NCI-H128 (cell line): ENCODE data around the gene CCNY.
"Not testable (repeated sequence)": the region's sequence is repeated elsewhere in the genome, so short reads cannot be mapped to it uniquely, and the experiment has no call there.

Experiments used
- DNase-seq: peaks from one replicate; lab custom pipeline; 2025; ENCODE audit not compliant: unreplicated experiment; lab: John Stamatoyannopoulos, UW

CCNY gene

DNA sequence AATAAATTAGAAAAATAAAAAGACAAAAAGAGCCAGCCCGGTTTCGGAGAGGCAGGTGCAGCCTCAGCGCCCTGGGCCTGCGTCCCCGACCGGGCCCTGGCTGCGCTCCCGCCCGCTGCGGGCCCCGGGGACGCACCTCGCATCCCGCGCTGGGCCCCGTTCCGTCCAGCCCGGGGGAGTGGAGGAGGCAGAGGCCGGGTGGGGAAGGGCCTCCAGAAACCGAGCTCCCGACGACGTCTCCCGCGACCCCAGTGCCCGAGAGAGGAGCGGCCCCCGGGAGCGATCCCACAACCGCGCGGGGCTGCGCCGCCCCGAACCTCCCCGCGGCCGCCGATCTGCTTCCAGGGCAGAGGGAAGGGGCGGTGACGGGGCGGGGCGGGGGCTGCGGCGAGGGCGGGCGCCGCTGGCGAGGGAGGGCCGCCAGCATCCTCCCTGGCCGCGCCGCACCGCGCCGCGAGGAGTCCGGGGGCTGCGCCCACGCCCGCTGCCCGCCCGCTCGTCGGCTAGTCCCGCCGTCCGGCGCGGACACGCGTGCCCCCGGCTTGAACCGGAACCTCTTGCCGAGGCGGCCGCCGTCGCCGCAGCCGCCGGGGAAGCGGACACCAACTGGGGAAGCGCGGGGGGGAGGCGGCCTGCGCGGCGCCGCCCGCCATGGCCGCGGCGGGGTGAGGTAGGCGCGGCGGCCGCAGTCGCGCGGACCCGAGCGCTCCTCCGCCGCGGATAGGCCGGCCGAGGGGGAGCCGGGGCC is at the start of gene CCNY:
Gene CCNY (plus strand): TSS at position 426 of the 748 bp plus-strand sequence. CDS start 545 bp downstream, outside the sequence.
- DNase-seq, result no peak

DNA sequence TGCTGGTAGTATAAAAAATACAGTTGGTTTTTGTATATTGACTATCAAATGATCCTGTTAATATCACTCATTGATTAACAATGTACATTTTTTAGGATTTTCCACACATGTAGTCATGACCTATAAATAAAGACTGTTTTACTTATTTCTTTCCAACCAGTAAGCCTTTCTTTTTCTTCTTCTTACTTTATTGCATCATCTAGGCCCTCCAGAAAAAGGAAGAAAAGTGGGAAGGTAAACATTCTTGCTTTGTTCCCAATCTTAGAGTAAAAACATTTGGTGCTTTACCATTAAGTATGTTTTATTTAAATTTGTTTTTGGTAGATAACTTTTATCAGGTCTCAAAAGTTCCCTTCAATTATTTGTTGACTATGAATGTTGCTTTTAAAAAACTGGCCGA is 47.1 kb upstream of the CCNY start:
- no peak for DNase-seq

DNA sequence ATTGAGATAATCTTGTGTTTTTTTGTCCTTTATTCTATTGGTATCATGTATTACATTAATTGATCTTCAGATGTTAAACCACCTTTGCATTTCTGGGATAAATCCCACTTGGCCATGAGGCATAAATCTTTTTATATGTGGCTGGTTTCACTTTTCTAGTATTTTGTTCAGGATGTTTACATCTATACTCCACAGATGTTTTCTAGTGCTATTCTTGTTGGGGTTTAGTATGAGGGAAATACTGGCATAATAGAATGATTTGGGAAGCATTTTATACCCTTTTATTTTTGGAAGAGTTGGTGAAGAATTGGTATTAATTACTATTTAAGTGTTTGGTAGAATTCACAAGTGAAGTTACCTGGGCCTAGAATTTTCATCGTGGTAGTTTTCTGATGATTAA is 41.8 kb upstream of the CCNY start:
- no peak for DNase-seq

DNA sequence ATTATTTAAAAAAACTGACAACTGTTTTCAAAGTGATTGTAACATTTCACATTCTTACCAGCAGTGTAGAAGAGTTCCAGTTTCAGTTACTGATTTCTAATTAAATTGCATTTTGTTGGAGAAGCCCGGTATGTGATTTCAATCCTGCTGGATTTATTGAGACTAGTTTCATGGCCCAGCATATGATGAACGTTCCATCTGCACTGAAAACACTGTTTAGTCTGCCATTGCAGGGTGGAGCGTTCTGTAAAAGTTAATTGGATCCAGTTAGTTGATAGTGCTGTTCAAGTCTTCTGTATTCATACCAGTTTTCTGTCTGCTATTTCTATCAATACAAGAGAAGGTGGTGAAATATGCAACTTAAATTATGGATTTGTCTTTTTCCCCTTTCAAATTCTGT is 37.3 kb upstream of the CCNY start:
- no peak for DNase-seq

DNA sequence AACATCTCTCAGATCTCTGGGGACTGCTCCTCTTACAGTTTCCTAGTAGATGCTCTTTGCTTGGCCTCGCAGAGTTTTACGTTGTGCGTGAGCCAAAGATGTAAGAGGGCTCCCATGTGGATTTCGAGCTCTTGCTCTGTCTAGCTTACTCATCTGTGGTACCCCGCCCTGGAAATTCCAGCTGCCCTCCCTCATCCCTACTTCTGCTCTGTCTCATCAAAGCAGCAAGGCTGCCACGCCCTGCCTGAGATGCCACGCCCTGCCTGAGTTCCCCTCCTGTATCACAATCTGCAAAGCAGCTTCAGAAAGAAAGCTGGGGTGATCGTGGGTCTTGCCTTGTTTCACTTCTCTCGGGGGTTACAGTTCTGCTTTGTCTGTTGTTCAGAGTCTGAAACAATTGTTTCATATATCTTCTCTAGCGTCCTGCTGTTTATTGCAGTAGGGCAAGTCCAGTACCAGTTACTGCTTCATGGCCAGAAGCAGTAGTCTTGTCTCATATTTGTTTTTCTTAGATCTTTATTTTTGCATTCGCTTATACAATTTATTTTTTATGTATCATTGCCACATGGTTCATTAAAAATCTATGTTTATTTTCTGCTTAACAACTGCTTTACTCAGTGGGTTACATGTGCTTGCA is 36.1 kb upstream of the CCNY start:
- no peak for DNase-seq

GRCh38 chr10:35304649-35305048 is 31.7 kb upstream of the CCNY start:
- no peak for DNase-seq

DNA sequence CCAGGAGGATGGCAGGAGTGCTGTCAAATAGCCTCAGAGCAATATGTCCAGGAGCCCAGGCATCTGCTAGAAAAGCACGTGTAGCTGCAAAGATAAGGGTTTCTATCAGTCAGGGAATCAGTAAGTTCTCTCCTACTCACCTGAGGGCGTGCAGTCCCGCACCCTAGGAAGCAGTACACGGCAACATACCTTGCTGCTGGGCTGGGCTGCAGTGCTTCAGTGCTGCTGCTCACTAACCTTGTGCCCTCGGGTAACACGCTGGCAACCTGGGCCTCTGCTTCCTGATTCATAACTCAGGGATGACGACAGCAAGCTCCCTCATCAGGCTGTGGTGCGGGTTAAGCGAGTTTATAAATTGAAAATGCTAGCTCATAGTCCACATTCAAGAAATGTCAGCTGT is 29.5 kb upstream of the CCNY start:
- no peak for DNase-seq

GRCh38 chr10:35307297-35307696 is 29.0 kb upstream of the CCNY start:
- no peak for DNase-seq

DNA sequence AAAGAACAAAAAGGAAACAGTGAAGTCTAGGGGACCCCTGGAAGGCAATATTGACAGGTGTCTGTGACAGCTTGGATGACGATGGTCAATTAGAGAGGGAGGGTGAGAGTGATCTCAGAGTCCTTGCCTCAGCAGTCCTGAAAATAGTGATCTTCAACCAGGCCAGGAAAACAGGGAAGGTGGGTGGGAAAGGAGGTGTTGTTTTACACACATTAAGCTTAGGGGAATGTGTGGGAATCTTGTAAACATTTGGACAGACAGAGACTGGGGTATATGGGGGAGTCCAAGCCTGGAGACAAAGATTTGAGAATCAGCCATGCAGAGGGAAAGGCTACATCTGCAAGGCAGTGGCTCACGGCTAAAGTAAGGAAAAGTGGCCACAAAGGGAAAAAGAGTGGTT is 27.5 kb upstream of the CCNY start:
- no peak for DNase-seq

GRCh38 chr10:35314142-35314541 is 22.2 kb upstream of the CCNY start:
- not testable (repeated sequence) for DNase-seq

DNA sequence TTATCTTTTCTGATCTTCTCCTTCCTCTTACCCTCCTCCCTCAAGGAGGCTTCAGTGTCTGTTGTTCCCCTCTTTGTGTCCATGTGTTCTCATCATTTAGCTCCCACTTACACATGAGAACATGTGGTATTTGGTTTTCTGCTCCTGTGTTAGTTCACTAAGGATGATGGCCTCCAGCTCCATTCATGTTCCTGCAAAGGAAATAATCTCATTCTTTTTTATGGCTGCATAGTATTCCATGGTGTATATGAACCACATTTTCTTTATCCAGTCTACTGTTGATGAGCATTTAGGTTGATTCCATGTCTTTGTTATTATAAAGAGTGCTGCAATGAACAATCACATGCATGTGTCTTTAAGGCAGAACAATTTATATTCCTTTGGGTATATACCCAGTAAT is 21.1 kb upstream of the CCNY start:
- DNase-seq, result not testable (repeated sequence)

DNA sequence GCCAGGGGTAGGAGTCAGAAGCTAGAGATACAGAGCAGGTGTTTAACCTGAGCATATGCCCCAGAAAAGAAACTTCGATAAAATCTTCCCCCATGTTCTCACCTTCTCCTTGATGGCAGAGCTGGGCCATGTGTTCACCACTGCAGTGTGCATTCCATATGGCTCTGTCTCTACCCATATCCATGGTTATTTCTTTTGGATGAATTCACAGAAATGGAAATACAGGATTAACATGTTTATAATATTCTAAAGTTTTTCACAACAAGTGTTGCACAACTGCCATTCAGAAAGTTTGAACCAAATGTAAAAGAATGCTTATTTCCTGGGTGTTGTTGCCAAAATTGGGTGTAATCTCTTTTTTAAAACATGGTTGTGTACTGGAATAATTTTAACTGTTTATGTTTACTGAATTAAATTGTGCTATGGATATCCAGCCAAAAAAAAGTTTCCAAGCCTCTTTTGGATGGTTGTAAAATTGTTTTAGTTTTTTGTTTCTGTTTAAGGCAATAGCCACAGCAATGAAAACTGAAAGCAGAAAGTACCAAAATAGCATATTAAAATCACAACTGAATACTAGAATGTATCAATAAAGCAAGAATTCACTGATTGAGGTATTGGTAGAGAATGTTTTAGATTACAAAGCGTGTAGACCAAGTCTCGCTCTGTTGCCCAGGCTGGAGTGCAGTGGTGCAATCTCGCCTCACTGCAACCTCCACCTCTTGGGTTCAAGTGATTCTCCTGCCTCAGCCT is 19.9 kb upstream of the CCNY start:
- no peak for DNase-seq

- DNase-seq, result no peak
Observed at GRCh38 chr10:35318551-35318950, 17.8 kb upstream of the CCNY start.

DNA sequence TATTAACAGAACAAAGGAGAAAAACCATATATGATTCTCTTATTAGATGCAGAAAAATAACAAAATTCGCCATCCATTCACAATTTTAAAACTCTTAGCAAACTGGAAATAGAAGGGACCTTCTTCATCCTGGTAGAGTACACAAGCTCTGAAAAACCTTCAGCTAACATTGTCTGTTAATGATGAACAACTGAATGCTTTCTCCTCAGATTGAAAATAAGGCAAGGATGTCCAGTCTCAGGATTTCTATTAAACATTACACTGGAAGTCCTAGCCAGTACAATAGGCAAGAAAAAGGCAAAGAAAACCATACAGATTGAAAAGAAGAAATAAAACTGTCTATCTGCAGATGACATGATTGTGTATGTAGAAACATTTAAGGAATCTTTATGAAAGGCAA is 16.0 kb upstream of the CCNY start:
- DNase-seq, result no peak

DNA sequence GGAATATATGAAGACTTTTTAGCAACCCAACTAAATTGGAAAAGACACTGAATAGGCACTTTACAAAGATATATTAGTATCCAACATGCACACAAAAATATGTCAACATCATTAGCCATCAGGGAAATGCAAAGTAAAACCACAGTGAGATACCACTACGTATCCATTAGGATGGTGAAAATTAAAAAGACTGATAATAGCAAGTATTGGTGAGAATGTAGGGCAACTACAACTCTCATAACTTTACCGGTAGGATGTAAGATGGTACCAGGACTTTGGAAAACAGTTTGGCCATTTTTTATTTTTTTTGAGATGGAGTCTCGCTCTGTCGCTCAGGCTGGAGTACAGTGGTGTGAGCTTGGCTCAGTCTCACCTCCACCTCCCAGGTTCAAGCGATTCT is 13.7 kb upstream of the CCNY start:
- DNase-seq, result no peak

DNA sequence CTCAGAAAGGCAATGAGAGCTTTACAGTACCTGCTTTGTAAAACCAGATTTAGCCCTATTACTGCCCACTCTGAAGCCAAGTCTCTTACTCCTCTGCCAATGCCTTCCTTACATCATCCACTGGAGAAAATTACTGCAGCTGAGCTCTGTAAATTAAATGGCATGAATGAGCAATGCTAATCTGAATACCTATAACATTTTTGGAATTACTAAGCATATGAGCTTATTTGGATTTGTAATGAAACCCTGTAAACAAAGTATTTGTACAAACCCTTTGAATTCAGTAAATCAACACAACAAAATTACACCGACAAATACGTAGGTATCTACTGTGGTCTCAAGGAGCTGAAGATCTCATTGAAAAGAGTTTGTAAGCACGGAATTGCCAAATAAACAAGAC is 12.1 kb upstream of the CCNY start:
- no peak for DNase-seq

GRCh38 chr10:35326466-35327235 is 9.7 kb upstream of the CCNY start:
- DNase-seq, result no peak

GRCh38 chr10:35327790-35328403 is 8.4 kb upstream of the CCNY start:
- DNase-seq, result no peak

DNA sequence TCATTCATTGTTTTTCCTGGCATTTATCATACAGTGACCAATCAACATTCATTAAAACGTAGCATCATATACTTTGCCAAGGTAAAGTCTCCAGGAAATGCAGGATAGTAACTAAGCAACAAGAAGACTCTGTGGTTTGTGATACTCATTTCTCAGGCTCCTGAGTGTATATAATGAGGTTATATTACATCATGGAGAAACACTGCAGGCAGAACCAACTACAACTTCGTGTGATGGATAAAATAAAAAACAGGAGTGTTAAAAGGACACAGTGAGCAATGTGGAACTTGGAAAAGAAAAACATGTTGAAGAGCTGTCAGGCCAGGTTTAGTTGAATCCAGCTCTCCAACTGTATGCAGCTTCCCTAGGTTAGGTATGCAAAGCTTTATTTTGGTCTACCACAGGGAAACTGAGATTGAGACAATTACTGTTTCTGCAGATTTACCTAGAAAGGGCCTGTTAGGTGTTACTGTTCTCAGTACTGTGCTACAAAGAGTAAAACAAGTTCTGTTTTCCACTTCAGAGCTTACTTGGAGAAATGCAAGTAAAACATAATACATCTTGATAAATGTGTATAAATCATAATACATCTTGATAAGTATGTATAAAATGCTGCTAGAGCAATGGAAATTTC is 7.8 kb upstream of the CCNY start:
- DNase-seq, result no peak

GRCh38 chr10:35329520-35329919 is 6.8 kb upstream of the CCNY start:
- DNase-seq, result no peak
